Dendritic cell treated with granulocyte-macrophage colony-stimulating factor and Interleukin-4, amounts not matched to agents 40 ng/mL and 50 ng/mL, for 4 days (primary cell): ENCODE data around the gene AK4.
A peak's percentile ranks its signal among the peaks of the same experiment; 100 is the strongest.

Experiments used
- H3K27ac Mint-ChIP-seq: one replicate; pipeline ENCODE4 v1.8.0; 2022; ENCODE audit warnings: mild to moderate bottlenecking, mixed read lengths
- H3K27me3 Mint-ChIP-seq: one replicate; pipeline ENCODE4 v1.8.0; 2022; ENCODE audit warnings: mild to moderate bottlenecking, mixed read lengths
- H3K36me3 Mint-ChIP-seq: one replicate; pipeline ENCODE4 v1.8.0; 2022; ENCODE audit warnings: low read depth, mixed read lengths
- H3K4me1 Mint-ChIP-seq: one replicate; pipeline ENCODE4 v1.8.0; 2022; ENCODE audit warnings: low read depth, mixed read lengths
- H3K4me3 Mint-ChIP-seq: one replicate; pipeline ENCODE4 v1.8.0; 2022; ENCODE audit warnings: mild to moderate bottlenecking, moderate library complexity, mixed read lengths
- H3K9me3 Mint-ChIP-seq: one replicate; pipeline ENCODE4 v1.8.0; 2022; ENCODE audit warnings: mixed read lengths
- intact Hi-C: fragments of 100-400 bp; cut with micrococcal nuclease; formaldehyde crosslinking; loops from one replicate; pipeline ENCODE4 v1.15.0; 2022

The AK4 gene

DNA sequence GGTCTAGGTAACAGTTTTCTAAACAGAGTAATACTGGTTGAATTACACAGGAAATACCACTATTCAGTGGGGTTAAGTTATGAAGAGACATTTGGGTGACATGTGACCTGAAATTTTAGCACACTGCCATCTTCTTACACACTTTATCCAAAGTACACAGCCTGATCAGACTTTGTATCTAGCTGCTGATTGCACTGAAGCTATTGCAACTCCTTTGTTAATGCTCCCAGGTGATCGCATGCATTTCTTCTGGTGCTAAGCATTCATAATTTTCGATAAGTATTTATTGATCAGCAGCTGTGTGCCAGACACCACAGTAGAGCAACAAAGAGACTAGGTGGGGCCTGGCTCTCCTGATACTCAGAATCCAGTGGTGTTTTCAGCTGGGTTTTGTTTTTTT is 52.4 kb downstream of the AK4 start:
- Mint-ChIP-seq H3K4me3 (no peak overlapping the region), H3K27me3 (no peaks in the 10 kb centered on the region), H3K9me3 (no peaks in the 10 kb centered on the region), H3K4me1 (peaks cover 22% of the 10 kb centered on the region), H3K36me3 (peaks cover 18% of the 10 kb centered on the region), H3K27ac (no peak overlapping the region)
- intact Hi-C loops, result no loop called here

DNA sequence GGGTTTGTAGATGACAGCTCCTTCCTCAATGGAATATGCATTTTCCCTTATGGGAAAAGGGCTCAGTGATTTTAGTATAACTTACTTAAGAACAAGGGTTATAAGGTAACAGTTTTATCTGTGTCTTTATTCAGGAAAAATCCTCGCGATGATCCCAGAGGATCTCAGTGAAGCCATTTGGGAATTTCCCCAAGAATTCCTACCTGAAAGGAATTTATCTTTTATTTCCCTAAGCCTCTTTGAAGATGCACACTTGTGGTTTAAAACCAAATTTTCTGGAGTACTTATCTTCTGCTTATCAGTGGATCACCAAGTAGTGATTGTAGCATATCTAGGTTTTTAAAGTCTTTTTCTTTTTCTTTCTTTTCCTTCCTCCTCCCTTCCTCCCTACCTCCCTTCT is 58.8 kb downstream of the AK4 start:
- H3K36me3 Mint-ChIP-seq, result peaks cover under 1% of the 10 kb centered on the region
- H3K27me3 Mint-ChIP-seq, result no peaks in the 10 kb centered on the region
- peak overlapping the region; percentile 23 for H3K27ac Mint-ChIP-seq
- no peak overlapping the region for H3K4me3 Mint-ChIP-seq
- H3K9me3 Mint-ChIP-seq, result no peaks in the 10 kb centered on the region
- intact Hi-C loops, result no loop called here
- H3K4me1 Mint-ChIP-seq, result peaks cover 41% of the 10 kb centered on the region

DNA sequence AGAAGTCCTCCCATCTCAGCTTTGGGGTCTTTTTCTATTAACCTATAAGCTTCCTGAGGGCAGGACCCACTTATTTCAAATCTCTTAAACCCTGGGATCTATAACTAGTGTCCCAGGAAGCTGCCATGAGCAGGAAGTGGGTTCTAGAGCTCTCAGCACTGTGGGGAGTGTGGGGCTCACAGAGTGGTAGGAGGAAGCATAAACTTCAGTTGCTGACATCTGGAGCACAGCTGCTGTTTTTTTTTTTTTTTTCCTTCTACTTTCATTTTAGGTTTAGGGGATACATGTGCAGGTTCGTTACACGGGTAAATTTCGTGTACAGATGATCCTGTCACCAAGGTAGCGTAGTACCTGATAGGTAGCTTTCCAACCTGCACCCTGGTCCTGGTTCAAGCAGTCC is 59.3 kb downstream of the AK4 start:
- intact Hi-C loops, result no loop called here
- Mint-ChIP-seq H3K27me3 (no peaks in the 10 kb centered on the region), H3K4me3 (no peak overlapping the region), H3K9me3 (no peaks in the 10 kb centered on the region), H3K27ac (peak overlapping the region; percentile 23), H3K4me1 (peaks cover 41% of the 10 kb centered on the region), H3K36me3 (no peaks in the 10 kb centered on the region)

DNA sequence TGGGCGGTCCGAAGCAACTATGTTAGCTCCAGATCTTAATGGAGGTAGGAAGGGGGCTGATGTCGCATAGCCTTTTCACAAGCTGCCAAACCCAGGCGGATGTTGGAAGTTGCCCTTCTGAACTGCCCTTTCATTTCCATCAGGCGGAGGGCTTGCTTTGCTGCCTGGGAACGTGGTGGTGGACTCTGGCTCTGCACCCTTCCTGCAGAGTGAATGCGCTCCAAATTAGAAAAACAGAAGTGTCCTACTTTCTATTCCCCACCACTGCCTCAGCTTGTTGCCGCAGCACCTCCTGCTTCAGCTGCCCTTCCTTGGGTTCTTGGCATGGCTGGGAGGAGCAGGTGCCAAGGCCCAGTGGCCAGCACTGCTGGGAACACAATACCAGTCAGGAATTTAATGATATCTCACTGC is 60.6 kb downstream of the AK4 start:
- H3K27ac Mint-ChIP-seq, result no peak overlapping the region
- H3K27me3 Mint-ChIP-seq, result no peaks in the 10 kb centered on the region
- H3K4me1 Mint-ChIP-seq, result peaks cover 41% of the 10 kb centered on the region
- no peak overlapping the region for H3K4me3 Mint-ChIP-seq
- no peaks in the 10 kb centered on the region for H3K9me3 Mint-ChIP-seq
- intact Hi-C loops, result loop anchor here (2.0 kb wide), 1 partner anchor 60 kb away; the partner anchor contains the start of gene AK4
- H3K36me3 Mint-ChIP-seq, result no peaks in the 10 kb centered on the region

DNA sequence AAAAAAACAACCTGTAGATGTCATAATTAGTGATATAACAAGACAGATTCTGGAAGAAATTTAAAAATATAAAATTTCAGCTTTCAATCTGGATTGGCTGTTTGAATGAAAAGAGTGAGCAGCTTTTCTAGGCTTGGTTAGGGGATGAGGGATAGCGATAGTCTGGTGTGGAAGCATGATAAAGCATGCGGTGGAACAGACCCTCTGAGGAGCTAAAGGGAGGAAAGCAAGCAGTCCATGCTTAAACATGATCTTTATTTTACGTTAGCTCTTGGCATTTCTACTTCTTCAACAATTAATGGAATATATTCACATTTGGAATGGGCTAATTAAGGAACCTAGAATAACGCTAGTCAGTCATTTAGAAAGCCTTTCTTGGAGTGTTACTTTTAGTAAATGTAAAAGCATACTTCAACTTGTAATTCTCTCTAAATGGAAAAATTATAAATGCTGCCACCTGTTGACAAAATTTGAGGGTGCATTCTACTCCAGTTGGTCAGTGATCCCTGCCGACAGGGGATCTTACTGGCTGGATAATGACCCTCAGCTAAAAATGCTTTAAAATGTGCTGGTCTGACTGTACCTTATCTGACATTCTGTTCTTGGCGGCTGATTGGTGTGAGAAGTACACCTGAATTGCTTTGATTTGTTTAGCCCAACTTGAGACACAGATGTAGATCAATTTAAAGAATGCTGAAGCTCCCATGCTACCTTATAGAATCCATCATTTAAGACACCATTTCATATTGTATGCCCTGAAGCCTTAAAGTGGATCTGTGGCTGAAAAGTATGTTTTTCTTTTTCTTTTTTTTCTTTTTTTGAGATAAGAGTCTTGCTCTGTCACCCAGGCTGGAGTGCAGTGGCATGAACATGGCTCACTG is 61.2 kb downstream of the AK4 start:
- Mint-ChIP-seq H3K27me3 (no peaks in the 10 kb centered on the region), H3K4me1 (peaks cover 41% of the 10 kb centered on the region), H3K27ac (no peak overlapping the region), H3K36me3 (no peaks in the 10 kb centered on the region), H3K4me3 (no peak overlapping the region), H3K9me3 (no peaks in the 10 kb centered on the region)
- intact Hi-C loops, result loop anchor here (1.0 to 2.0 kb wide), 2 partner anchors 60 to 149 kb away; partner anchors contain the start of gene AK4

DNA sequence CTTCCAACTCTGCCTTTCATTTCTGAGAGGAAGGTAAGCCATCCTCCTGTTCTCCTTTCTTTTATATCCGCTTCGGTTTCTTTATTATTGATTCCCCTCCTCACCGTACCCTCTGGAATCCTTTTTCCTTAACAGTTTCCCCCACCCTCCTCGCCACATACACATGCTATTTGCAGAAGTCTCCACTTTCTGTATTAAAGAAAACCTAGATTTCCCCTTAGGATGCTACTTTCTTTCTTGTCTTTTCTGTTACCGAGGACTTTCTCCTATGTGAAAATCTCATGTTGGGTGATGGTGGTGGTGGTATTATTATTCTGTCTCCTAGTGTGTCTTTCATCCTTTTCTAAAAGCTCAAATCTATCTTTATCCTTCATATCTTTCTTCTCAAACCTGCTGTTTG is 62.3 kb downstream of the AK4 start:
- no peaks in the 10 kb centered on the region for H3K36me3 Mint-ChIP-seq
- no peak overlapping the region for H3K27ac Mint-ChIP-seq
- intact Hi-C loops, result no loop called here
- no peaks in the 10 kb centered on the region for H3K9me3 Mint-ChIP-seq
- H3K4me1 Mint-ChIP-seq, result peaks cover 45% of the 10 kb centered on the region
- H3K4me3 Mint-ChIP-seq, result no peak overlapping the region
- H3K27me3 Mint-ChIP-seq, result no peaks in the 10 kb centered on the region

DNA sequence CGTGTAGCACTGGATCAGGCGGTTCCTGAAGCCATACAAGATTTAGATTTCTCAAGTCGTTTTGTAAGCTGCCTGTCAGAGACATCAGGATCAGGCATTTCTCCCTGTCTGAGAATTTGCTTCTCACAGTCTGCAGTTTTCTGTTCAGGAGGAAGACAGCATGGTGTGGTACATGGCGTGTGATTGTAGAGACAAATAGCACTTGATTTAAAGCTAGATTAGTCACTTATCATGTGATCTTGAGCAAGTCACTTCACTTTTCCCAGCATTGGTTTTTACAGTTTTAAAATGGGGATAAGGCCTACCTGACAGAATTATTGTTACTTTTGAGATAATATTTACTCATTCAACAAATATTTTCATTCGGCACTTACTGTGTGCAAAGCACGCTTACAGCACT is 63.3 kb downstream of the AK4 start:
- Mint-ChIP-seq H3K4me1 (peaks cover 50% of the 10 kb centered on the region), H3K9me3 (no peaks in the 10 kb centered on the region), H3K27me3 (no peaks in the 10 kb centered on the region), H3K36me3 (no peaks in the 10 kb centered on the region), H3K27ac (no peak overlapping the region), H3K4me3 (no peak overlapping the region)
- intact Hi-C loops, result no loop called here

DNA sequence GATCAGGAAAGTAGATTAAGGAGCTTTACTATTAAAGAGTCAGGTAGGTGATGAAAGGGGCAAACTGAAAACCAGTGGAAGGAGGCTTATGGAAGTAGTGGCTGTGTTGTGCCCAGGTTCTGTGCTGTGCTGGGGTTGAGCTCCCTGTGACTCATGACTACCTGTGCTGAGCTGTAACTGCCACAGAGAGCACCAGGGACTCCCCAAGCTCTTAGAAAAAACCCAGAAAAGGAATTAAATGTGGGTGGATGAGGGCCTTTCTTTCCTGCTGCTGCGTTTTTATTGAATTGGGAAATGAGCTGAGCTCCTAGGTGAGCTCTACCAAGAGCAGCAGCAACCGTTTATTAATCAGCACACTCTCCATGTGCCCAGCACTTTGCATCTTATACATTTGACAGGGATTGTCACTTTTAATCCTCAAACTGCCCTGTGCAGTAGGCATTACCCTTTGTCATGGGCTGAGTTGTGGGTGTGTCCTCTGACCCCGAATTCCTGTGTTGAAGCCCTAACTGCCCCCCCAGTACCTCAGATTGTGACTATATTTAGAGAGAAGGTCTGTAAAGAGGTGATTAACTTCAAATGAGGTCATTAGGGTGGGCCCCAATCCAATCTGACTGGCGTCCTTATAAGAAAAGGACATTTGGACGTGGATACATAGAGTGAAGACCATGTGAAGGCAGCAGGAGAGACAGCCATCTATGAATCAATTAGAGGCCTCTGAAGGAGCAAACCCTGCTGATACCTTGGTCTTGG is 65.4 kb downstream of the AK4 start:
- peaks cover under 1% of the 10 kb centered on the region for H3K36me3 Mint-ChIP-seq
- H3K4me3 Mint-ChIP-seq, result no peak overlapping the region
- H3K27me3 Mint-ChIP-seq, result no peaks in the 10 kb centered on the region
- peaks cover 34% of the 10 kb centered on the region for H3K4me1 Mint-ChIP-seq
- no peak overlapping the region for H3K27ac Mint-ChIP-seq
- intact Hi-C loops, result no loop called here
- H3K9me3 Mint-ChIP-seq, result no peaks in the 10 kb centered on the region

DNA sequence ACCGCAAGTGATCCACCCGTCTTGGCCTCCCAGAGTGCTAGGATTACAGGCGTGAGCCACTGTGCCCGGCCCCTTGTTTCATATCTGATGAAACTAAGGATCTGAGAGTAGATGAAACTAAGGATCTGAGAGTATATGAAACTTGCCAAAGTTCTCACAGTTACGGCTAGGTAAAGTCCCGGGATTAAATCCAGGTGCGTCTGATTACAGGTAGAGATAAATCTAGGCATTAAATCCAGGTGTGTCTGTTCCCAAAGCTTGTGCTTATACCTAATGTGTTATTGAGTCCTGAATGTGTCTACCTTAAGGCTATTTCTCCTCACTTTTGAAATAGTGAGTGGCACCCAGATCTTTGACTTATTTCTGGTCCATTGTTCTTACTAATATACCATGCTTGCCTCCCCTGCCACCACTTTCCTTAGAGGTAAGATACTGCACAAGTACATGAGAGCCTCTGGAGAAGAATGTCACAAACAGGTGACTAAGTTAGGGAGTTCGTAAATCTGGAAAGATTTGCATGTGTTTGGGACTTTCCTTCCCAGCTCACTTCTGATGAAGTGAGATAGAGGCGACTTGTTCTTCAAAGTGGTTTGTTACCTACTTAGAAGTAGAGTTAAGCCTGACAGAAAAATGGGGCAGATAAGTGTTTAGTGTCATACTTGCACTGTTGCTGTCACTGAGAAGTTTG is 66.5 kb downstream of the AK4 start:
- intact Hi-C loops, result loop anchor here (1.0 kb wide), 1 partner anchor 473 kb away; no protein-coding TSS in a partner anchor
- Mint-ChIP-seq H3K27ac (no peak overlapping the region), H3K36me3 (peaks cover 9% of the 10 kb centered on the region), H3K9me3 (no peaks in the 10 kb centered on the region), H3K4me3 (no peak overlapping the region), H3K4me1 (peaks cover 23% of the 10 kb centered on the region), H3K27me3 (no peaks in the 10 kb centered on the region)

DNA sequence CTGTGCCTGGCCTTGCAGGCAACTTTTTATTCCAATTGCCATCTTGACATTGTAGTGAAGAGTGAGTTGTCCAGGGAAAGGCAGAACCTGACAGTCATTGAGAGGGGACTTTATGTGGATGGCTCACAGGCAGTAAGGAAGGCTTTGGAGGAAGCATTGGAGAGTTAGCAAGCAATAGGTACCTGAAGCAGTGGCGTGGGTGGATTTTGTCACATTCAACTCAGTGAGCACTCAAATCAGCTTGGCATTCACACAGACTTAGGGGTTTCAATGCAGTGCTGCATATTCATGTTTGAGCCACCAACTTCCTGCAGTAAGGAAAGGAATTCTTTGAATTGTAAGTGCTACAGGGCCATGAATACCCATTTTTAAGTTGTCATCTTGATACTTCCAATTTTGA is 69.0 kb downstream of the AK4 start:
- Mint-ChIP-seq H3K4me1 (peaks cover 9% of the 10 kb centered on the region), H3K27ac (no peak overlapping the region), H3K4me3 (no peak overlapping the region), H3K9me3 (no peaks in the 10 kb centered on the region), H3K27me3 (no peaks in the 10 kb centered on the region), H3K36me3 (peaks cover 28% of the 10 kb centered on the region)
- intact Hi-C loops, result no loop called here

DNA sequence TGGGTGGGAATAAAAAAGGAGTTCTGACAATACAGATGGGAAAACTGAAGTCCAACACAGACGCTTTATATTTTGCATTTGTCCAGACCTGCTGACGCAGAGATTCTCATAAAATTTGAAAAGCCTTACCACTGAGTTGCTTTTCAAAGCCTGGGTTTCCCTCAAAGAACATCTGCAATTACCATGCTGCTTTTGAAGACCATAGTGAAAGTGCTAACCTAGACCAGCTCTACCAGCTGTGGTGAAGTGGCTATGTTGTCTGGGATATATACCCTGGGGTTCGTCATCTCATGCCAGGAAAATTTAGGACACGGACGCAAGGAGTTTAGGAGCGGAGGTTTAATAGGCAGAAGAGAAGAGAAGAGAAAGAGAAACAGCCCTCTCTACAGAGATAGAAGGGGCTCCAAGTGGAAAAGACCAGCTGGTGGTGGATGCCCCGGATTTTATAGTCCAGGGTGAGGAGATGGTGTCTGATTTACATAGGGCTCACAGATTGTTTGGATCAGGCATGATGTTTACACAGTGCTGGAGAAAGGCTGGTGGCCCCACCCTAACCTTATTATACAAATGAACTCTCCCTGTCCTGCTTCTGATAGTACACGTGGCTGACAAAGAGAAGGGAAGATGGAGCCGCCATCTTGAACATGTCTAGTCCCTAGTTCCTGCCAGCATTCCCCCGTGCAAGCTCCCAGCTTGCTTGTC is 73.8 kb downstream of the AK4 start:
- no peak overlapping the region for H3K27ac Mint-ChIP-seq
- H3K4me1 Mint-ChIP-seq, result no peaks in the 10 kb centered on the region
- no peaks in the 10 kb centered on the region for H3K9me3 Mint-ChIP-seq
- intact Hi-C loops, result no loop called here
- H3K36me3 Mint-ChIP-seq, result peaks cover 59% of the 10 kb centered on the region
- no peak overlapping the region for H3K4me3 Mint-ChIP-seq
- H3K27me3 Mint-ChIP-seq, result no peaks in the 10 kb centered on the region

DNA sequence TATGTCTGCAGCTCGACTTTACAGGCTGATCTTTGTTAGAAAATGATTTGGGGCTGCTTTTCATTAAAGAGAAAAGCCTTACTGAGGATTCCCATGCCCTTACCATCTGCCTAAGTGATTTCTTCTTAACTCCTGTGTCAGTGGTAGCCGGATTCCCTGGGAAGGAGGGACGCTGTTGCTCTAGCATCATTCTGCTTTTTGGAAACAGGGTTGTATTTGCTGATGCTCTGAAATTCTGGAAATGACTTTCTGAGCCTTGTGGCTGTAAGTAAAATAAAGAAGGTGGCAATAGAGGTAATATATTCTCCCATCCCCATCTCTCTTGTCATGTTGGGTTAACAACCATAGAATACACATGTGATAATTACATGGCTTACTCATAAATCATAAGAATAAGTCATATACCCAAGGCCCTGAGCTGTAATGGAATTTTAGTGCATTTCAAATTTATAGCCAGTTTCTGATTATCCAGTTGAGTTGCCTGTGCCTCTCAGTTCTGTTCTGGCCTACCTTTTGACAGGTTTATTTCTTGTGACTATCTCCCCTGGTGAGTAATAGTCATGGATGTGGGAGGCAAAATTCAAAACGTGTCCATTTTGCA is 74.4 kb downstream of the AK4 start:
- Mint-ChIP-seq H3K27me3 (no peaks in the 10 kb centered on the region), H3K4me3 (no peak overlapping the region), H3K9me3 (no peaks in the 10 kb centered on the region), H3K4me1 (no peaks in the 10 kb centered on the region), H3K36me3 (peaks cover 61% of the 10 kb centered on the region), H3K27ac (no peak overlapping the region)
- intact Hi-C loops, result no loop called here

DNA sequence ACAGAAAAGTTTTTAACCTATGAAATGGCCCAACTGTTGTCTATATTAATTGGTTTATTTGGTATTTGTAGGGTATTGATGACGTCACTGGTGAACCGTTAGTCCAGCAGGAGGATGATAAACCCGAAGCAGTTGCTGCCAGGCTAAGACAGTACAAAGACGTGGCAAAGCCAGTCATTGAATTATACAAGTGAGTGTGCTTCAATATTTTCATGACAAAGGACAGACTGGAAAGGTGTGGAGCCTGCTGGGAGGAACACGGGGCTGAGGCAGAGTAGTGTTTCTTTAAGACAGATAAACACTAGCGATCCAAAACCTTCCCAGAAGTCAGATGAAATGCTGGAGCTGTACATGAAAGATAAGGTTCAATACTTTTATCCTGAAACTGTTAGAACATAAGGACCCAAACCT is 76.7 kb downstream of the AK4 start:
- Mint-ChIP-seq H3K36me3 (peaks cover 57% of the 10 kb centered on the region), H3K4me3 (no peak overlapping the region), H3K9me3 (no peaks in the 10 kb centered on the region)

More for the DNA sequence above, 76.7 kb downstream of the AK4 start:
- Mint-ChIP-seq H3K27me3 (no peaks in the 10 kb centered on the region), H3K27ac (no peak overlapping the region), H3K4me1 (no peaks in the 10 kb centered on the region)
- intact Hi-C loops, result no loop called here
